Measurements from ENCODE around the gene MLN. TPM values are rescaled to one million over a fixed set of nuclear protein-coding genes. Genes with fewer than 3 reads are reported as not detected.
"Not testable (repeated sequence)": the region's sequence is repeated elsewhere in the genome, so short reads cannot be mapped to it uniquely, and the experiment has no call there.

Gene MLN
- total RNA-seq, 1 donor from 2014 or later: not detected

DNA sequence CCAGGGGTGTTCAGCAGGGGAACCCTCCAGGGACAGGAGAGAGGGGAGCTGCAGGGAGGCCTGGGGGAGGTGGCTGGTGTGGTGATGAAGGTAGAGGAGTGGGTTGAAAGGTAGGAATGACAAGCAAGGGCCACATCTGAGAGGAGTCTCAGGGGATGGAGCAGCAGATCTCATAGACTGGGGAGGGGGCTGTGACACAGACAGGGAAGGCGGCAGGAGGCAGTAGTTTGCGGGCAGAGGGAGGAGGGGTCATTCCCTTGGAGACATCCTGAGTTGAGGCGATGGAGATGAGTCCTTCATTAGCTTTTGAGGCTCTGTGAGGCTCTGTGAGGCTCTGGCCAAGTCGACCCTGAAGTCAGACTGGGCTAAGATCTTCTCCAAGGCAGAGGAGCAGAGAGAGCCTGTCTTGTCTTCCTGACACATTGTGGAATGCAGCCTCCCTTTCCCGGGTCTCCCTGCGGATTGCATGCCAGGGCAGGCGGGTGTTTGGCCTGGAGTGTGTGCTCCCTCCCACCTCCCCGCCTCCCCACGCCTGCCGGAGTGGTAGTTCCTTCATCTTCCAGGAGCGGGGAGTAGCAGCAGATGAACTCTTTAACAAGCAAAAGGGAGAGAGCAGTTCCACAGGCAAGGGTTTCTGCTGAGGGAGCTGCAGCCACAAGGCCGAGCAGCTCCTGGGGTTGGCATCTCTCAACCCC lies 34.3 kb upstream of the MLN start:
- DNase-seq: no peak
- intact Hi-C loops (cut with micrococcal nuclease): no loop called here
- ATAC-seq: no peak

DNA sequence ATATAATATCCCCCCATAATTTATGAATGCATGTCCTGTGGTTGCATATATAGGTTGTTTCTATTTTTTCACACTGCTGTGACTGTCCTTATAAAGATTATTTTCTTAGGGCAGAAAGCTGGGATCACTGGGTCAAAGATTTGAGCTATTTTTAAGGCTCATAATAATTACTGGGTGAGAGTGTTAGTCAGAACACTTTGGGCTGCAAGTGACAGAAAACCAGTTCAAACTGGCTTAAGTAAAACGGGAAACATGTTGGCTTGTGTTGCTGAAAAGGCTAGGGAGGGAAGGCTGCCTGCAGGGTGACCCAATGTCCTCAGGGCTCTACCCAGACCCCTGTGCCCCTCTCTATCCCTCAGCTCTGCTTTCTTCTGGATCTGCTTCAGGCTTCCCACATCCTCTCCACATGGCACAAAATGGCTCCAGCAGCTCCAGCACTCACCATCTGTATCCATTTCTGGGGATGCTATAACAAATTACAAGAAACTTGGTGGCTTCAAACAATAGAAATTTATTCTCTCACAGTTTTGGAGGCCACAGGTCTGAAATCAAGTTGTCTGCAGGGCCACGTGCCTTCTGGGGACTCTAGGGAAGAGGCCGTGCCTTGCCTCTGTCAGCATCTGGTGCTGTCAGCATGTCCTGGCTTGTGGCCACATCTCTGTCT lies 33.1 kb upstream of the MLN start:
- ATAC-seq (no peak), DNase-seq (no peak)
- intact Hi-C loops (cut with micrococcal nuclease): no loop called here

DNA sequence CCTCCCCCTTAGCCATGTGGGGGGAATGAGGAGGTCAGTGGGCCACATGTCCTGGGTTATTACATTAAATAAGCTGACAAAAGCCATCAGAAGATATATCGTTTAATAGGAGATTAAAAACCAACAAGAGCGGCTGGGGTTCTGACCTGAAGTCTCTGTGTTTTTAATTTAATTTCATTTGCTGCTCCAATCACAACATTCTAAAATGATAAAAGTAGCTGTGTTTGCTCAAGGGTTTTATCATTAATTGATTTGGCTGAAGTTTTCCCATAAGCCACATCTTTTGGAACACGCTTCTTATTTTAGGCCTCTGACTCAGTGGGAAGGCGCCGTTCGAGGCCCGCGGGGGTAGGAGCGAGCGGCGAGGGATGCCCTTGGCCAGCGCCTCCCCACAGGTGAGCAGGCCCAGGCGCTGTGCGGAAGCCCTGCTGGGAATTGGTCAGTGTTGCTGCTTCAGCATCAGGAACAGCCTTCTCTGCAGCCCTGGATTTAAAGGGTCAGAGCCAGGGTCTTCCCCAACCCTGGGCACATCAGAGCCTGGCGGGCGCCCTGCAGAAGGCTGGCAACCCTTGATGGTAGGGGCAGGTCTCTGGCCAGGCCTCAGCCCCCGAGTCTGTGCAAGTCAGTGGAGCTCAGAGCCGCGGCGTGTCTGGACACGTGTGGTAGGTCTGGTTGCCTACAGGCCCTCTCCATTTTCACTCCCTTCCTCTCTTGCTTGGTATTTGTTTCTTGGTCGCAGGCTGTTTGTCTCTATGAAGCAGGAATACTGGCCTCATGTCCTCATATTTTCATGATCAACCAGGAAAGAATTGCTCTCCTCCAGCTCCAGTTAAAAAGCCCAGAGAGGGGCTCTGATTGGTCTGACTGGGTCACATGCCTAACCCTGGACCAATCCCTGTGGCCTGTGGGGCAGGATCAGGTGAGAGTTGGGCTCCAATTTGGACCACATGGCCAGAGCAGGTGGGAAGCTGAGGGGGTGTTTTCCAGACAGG lies 30.9 kb upstream of the MLN start:
- DNase-seq: no peak
- intact Hi-C loops (cut with micrococcal nuclease): no loop called here
- ATAC-seq: no peak

DNA sequence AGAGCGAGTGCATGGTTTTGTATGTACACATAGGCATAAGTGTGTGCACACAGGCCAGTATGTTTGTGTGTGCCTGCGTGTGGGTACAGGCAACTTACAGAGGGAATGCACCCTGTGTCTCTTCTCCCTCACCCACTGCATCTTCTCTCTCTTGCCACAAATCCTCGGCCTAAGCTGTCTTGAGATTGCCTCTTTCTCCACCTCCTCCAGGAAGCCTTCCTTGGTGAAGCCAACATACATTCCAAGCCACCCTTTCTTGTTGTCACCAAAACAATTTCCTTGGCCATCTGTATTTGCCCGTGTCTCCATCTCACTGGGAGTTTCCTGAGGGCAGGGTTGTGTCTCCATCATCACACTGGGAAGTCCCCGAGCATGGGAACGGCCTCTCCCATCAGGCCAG lies 29.8 kb upstream of the MLN start:
- DNase-seq (no peak), ATAC-seq (no peak)
- intact Hi-C loops (cut with micrococcal nuclease): no loop called here

DNA sequence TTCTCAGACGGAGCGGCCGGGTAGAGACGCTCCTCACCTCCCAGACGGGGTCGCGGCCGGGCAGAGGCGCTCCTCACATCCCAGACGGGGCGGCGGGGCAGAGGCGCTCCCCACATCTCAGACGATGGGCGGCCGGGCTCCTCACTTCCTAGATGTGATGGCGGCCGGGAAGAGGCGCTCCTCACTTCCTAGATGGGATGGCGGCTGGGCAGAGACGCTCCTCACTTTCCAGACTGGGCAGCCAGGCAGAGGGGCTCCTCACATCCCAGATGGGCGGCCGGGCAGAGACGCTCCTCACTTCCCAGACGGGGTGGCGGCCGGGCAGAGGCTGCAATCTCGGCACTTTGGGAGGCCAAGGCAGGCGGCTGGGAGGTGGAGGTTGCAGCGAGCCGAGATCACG lies 29.0 kb upstream of the MLN start:
- DNase-seq; ATAC-seq; intact Hi-C loops (cut with micrococcal nuclease): not testable (repeated sequence)

DNA sequence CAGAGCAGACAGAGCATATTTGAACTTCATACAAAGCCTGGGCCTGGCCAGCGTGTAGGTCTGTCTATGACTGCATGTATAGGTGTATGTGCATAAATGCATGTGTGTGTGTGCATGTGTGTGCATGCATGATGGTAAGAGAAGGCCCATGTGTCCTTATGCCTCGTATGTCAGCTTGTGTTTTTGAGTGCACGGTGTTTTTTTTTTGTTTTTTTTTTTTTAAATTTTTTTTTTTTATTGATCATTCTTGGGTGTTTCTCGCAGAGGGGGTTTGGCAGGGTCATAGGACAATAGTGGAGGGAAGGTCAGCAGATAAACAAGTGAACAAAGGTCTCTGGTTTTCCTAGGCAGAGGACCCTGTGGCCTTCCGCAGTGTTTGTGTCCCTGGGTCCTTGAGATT lies 27.9 kb upstream of the MLN start:
- DNase-seq; ATAC-seq; intact Hi-C loops (cut with micrococcal nuclease): not testable (repeated sequence)

DNA sequence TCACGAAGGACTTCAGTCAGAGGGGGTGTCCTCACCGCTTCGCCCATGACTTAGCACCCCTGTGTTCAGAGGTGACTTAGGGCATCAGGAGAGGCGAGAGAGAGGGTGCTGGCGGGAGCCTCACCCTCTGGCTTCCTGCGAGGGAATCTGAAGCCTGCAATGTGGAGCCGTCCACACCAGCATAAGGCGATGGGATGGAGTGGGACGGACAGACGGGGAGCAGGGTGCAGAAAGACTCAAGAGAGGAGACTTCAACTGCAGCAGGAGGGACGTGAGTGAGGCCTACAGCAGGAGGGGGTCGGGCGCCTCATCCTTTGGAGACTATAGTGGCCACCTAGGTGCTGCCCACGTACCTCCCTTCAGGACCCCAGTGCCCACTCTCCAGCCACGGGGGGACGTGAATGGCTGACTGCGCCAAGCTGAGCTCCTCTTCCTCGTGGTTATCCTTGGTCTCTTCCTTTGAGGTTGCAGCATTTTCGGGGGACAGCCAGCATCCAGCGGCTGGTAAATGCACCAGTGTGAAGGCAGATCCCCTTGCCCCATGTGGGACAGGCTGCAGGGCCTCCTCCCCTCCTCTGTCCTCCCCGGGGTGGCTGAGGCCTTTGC lies 26.9 kb upstream of the MLN start:
- peak; percentile 15 for DNase-seq

DNA sequence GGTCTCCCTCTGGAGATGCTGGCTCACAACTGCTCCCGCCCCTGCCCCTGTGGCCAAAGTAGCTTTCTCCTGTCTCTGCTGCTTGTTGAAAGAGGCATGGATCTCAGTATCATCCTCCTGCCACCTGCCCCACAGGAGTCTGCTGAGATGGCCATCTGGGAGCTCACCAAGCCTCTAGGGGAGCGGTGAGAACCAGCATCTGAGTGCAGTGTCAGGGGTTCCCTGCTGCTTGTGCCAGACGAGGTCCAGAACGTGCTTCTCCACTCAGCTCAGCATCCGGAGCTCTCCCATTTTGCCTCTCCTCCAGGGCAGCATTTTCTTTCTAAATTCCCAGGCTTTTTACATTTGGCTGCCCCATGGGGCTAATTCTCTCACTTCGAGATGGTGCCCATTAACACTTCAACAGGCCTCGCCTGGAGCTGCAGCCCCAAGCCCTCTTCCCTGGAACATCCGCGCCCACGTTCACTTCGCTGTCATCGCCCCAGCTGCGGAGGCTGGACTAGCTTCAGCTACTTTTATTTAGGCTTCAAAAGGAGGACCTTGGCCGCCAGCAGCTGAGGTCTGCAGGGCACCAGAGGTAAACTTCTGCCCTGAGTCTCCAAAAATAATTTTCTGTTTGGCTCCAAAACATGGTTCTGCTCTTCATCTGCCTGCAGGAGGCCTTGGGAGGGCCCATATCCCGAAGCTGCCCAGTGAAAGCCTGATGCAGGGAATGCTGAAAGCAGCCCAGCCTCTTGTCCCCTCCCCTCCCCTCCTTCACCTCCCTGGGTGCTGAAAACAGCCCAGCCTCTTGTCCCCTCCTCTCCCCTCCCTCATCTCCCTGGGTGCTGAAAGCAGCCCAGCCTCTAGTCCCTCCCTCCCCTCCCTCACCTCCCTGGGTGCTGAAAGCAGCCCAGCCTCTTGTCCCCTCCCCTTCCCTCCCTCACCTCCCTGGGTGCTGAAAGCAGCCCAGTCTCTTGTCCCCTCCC lies 25.2 kb upstream of the MLN start:
- DNase-seq (peak; percentile 60), ATAC-seq (peak; percentile 94)

More for the DNA sequence above, 26.9 kb upstream of the MLN start:
- ATAC-seq: no peak
- intact Hi-C loops (cut with micrococcal nuclease): no loop called here

DNA sequence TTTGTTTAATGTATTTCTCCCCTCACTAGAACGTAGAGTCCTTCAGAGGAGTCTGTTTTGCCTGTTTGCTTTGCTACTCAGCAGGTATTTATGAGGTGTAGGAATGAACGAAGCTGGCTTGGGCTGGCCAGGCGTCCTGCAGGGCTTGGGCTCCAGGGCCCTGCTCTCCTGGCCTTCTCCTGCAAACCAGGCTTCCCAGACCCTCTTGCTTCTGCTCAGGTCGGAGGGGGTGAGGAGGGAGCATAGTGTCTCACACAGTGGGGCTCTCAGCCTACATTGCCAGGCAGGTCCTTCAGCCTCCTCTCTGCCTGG lies 24.6 kb upstream of the MLN start:
- intact Hi-C loops (cut with micrococcal nuclease): no loop called here
- DNase-seq (peak; percentile 25), ATAC-seq (no peak)

More for the DNA sequence above, 25.2 kb upstream of the MLN start:
- intact Hi-C loops (cut with micrococcal nuclease): no loop called here

DNA sequence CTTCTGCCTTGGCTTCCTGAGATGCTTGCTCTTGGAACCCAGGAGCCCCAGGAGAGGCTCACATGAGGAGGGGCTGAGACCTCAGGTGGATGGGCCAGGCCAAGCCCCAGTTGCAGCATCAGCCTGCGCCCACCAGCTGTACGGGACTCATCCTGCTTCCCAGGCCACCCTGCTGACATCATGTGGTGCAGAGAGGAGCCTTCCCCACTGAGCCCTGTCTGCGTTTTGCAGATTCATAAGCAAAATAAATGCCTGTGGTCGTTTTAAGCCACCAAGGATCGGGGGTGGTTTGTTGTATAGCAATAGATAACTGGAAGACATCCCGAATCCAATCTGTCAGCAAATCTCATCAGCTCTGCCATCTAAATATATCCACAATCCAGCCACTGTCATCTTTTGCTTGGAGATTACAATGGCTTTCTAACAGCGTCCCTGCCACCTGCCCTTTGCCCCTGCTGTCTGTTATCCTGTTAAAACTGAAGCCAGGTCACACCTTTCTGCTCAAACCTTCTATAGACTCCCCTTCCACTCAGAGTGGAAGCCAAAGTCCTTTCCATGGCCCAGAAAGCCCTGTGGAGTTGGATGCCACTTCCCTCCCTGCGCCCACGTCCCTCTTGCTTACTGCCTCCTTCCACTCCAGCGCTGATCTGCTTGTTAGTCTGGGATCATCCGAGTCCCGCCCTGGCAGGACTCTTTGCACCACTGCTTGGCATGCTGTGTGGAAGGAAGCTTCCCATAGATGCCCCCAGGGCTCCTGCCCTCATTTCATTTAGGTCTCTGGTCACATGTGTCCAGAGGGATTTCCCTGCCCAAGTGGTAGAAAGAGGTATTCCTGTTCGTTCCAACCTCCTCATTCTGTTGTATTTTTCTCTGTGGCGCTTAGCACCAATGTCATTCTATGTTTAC lies 24.0 kb upstream of the MLN start:
- intact Hi-C loops (cut with micrococcal nuclease): no loop called here
- DNase-seq (peak; percentile 4), ATAC-seq (no peak)

DNA sequence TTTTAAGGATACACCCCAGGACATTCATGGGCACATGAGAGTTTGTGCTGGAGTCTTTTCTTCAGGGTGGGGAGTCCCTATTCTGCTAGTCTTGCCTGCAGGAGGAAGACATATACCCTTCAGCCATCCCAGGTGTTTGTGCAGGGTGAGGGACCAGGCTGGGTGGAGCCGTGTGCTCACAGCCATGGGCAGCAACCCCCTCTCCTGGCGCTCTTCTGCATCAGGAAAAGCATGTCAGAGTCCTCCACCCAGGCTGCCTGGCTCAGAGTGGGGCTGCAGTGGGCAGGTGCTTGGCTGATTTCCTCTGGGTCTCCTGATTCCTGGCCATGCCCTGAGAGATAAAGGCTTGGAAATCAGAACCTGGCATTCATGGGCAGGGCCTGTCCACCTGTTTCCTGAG lies 22.7 kb upstream of the MLN start:
- no peak for ATAC-seq
- peak; percentile 1 for DNase-seq
- intact Hi-C loops (cut with micrococcal nuclease): no loop called here

DNA sequence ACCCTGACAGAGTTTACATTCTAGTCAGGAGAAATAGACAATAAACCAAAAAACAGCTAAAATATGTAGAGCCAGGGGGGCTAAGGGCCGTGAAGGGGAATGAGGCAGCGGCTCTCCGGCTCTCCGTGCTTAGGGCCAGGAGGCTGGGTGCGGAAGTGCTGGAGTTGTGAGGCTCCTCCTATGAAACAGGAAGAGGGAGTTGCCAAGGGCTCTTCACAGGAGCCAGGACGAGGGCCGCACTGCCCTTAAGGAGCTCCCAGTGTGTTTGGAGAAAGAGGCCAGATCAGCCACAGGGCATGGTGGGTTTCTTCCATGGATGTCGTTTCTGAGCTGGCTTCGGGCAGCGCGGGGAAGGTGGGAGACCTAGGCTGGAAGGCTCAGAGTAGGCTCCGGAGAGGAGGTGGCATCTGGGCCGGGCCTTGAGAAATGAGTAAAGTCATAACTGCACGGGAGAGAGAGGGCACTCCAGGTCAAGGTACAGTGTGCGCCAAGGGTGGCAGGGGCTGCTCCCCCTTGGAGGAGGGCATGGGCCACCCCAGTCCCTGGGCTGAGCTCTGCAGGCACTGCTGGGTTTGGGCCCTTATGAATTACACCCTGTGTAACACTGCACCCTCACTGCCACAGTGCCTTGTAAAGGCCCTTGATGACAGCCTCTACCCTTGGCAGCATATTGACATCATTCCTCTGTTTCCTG lies 20.8 kb upstream of the MLN start:
- intact Hi-C loops (cut with micrococcal nuclease): no loop called here
- ATAC-seq (no peak), DNase-seq (peak; percentile 38)

DNA sequence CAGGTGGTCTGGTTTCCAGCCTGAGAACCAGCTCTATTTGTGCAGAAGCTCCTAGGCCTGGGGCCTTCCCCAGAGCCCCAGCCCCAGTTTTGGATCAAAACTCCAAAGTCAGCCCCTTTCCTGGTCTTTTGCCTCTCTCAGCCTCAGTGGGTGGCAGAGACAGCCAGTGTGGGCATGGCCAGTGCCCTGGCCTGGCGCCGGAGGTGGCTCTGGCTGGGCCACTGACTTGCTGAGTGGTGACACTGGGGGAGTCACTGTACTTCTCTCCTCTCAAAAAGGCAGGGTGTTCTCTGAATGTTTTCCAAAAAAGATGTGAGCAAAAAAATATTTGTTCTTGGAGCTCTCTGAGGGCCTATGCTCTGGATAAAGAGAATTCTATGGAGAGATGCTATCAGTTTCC lies 20.0 kb upstream of the MLN start:
- ATAC-seq: no peak
- intact Hi-C loops (cut with micrococcal nuclease): no loop called here
- peak; percentile 7 for DNase-seq

DNA sequence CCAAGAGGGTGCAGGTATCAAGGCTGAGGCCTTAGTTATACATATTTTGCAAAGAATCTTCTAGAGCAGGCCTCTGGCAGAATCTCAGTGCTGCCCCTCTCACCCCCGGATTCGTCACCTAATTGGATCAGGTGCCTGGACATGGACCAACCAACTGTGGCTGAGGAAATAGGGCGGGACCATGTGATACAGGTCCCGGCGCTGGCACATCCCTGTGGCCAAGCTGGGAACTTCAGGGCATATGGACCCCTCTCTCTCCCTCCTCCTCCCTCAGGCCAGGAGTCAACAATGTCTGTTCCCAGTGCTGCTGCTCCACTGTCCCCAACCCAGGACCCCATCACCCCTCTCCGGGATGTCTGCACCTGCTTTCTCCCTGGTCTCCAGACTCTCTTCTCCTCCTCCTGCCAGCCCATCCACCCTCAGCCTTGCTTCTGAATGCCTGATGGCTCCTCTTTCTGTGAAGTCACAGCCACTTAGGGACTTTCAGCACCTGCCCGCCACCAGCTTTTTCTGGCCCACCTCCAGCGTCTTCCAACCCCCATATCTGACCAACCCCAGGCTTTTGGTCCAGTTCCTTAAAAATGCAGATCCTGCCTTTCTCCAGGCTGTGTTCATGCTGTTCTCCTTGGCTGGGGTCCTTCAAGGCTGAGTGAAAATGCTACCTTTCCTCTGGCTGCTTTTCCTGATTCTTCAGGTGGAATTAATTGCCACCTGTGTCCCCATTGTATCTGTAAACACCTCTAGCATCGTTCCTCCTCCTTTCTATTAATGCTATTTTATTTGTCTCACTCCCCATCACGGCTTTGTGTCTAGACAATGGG lies 19.0 kb upstream of the MLN start:
- DNase-seq (peak; percentile 6), ATAC-seq (no peak)
- intact Hi-C loops (cut with micrococcal nuclease): no loop called here

DNA sequence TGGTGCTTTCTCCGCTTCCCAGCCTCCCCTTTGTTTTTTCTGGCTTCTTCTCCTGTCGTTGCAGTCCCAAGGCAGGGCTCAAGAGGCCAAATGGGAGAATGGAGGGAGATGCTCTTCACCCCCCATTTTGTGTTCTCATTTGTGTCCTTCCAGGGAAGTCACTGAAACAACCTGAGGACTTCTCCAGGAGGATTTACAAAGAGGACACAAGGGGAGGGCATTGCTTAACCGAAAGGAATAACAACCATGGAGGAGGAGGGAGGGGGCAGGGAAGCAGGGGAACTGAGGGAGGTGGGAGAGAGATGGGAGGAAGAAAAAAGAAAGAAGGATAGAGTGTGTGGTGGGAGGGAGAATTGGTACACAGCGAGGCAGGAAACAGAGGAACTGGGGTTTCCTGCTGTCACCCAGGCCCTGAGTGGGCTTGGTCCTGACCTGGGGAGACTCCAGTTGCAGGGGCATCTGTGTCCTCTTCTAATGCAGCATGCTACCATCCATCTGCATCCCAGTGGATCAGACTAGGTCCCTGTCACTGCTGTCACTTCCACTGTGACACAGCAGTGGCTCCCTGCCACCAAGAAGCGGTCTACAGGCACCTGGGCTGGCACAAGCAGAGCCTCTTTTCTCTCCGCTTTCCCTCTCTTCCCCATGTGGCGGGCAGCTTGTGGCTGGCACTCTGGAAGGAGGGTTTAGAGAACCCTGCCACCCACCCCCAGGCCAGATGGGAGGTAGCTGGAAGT lies 17.1 kb upstream of the MLN start:
- ATAC-seq (no peak), DNase-seq (no peak)
- intact Hi-C loops (cut with micrococcal nuclease): no loop called here
